Peyer's patch (tissue), 4 donors: ENCODE measurements around the gene UCK2.

Source experiments
- POLR2A ChIP-seq, 2 donors: fragments of 450-650 bp; IDR thresholded peaks; one replicate each; pipeline ENCODE4 v1.5.1; 2017; ENCODE audit warnings: antibody characterized with exemption in 2 of 2, mild to moderate bottlenecking in 2 of 2, moderate library complexity in 2 of 2
- TF ChIP-seq, protein P1 (sequence below), 6 experiments: fragments of 450-650 bp in 4 of 6; fragments of 200-600 bp in 2 of 6; sonication (generic) in 1 of 6; IDR thresholded peaks; one replicate each; pipeline ENCODE4 v1.5.1; 2017 to 2019; ENCODE audit warnings: antibody characterized with exemption in 6 of 6, mild to moderate bottlenecking in 3 of 6, moderate library complexity in 1 of 6

DNA sequence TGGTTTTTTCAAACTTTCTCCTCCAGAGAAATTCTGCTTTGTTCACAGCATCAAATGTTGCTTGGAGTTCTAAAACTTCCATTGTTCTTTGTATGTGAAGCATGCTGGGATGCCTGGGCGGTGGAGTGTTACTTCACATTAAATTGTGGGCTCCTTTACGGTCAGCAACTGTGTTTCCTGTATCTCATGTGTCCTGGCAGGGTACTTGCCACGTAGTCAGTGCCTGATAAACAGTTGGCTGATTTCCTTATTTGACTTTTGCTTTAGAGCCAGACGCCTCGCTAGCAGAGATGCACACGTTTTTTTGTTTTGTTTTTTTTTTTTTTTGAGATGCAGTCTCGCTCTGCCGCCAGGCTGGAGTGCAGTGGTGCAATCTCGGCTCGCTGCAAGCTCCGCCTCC is 96.7 kb downstream of the UCK2 start:
- TF ChIP-seq, protein P1, sequence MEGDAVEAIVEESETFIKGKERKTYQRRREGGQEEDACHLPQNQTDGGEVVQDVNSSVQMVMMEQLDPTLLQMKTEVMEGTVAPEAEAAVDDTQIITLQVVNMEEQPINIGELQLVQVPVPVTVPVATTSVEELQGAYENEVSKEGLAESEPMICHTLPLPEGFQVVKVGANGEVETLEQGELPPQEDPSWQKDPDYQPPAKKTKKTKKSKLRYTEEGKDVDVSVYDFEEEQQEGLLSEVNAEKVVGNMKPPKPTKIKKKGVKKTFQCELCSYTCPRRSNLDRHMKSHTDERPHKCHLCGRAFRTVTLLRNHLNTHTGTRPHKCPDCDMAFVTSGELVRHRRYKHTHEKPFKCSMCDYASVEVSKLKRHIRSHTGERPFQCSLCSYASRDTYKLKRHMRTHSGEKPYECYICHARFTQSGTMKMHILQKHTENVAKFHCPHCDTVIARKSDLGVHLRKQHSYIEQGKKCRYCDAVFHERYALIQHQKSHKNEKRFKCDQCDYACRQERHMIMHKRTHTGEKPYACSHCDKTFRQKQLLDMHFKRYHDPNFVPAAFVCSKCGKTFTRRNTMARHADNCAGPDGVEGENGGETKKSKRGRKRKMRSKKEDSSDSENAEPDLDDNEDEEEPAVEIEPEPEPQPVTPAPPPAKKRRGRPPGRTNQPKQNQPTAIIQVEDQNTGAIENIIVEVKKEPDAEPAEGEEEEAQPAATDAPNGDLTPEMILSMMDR (IDR thresholded peaks at IDR 0.05), result no peak
- TF ChIP-seq POLR2A (IDR thresholded peaks at IDR 0.05), result no peak
